CMK (cell line): ENCODE measurements around the gene CEACAM4.
A peak's percentile ranks its signal among the peaks of the same experiment; 100 is the strongest.

Experiments
- DNase-seq: peaks from one replicate; pipeline ENCODE4 v3.0.0-alpha.2; 2010; ENCODE audit warnings: low read depth

Gene CEACAM4

DNA sequence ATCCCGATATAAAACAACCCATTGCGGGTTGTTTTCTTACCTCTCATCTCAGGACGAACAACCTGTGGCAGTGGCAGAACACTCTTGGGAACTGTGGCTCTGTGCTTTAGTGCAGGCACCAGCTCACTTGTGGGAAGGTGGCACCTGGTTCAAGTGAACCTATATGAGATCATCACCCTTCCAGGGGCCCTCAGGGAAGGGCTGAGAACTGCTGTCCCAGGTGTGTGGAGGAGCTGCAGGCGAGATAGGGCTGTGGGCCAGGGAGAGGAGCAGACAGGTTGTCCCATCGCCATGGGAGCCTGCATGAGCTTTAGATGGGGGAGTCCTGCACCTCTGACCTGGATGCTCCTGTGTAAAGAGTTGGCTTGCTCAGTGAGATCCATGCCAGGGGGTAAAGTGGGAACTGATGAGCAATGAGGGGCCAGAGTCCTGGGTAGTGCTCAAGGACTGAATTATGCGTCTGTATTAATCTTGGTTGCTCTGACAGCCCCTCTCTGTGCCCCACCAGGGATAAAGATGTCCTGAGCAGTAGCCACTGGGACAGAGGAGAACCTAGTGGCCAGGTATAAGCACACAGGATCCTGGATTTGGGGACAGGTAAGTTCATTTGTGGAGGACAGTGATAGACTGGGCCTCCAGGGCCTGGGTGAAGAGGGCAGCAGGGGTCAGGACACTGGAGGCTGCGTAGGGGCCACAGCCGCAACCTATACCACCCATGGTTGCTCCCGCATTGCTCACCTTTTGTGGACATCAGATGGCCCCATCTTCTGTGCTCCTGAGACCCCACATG lies 8.7 kb downstream of the CEACAM4 start:
- no peak for DNase-seq

DNA sequence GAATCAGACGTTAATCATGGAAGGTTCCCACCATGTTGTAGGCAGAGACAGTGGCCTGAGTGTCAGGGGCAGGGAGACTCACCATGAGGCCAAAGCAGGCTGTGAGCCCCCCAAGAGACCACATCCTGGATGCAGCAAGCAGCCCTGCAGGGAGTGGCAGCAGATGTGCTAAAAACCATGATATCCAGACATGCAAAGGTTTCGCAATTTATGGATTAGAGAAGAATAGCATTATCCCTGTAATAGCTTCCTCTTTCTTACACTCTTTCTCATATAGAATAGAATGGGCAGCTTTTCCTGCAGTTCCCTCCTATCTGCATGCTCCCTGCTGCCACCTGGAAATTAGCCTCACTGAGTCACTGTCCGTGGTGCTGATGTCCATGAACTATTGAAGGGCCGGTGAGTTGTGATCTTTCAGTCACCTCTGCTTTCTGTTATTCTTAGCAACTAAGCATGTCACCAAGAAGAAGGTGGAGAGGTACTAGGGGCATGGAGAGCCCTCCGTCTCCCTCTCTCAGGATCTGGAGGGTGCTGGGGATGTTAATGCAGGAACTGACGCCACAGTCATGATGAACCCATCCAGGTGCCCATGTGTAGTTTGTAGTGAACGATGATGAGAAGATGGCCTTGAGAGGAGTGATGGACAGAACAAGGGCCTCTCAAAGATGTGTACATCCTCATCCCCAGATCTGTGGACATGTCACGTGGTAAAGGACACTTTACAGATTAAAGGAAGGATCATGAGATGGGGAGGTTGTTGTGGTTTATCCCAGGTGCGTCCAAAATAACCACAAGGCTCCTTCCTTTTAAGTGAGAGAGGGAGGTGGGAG lies 9.9 kb downstream of the CEACAM4 start:
- no peak for DNase-seq

- no peak for DNase-seq
Observed at GRCh38 chr19:41615207-41615606, 11.7 kb downstream of the CEACAM4 start.

DNA sequence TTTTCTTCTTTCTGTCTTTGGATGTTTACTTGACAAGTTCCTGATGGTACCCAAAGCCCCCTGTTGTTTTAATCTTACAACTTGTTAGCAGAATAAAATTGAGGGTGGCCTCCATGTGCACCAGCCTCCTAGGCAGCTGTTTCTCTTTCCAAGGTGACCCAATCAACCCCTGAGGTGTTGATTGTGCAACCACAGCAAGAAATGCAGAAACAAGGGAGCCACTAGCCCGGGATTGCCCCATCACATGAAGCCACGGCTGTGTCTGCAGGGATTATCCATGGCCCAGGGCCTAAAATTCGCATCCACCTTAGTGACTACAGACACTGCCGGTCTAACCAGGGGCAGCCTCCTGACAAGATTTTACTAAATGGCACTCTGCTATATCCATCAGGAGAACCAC lies 14.4 kb downstream of the CEACAM4 start:
- no peak for DNase-seq

DNA sequence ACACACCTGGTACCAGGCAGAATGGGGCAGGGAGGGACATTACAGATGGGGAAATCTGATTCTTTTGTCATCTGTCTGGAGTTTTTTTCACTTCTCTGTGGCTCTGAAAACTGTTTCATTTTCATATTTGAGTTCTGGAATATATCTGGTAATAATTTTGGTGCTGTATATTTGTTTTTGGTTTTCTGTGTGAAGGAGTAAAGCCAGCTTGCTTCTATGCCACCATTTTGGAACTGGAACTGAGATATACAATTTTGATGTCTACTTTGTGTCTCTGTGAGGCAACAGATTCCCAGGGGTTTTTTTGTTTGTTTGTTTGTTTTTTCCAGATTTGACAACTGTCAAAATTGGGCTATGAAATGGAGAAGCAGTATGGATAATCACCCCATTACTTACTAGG lies 16.1 kb downstream of the CEACAM4 start:
- DNase-seq = no peak

DNA sequence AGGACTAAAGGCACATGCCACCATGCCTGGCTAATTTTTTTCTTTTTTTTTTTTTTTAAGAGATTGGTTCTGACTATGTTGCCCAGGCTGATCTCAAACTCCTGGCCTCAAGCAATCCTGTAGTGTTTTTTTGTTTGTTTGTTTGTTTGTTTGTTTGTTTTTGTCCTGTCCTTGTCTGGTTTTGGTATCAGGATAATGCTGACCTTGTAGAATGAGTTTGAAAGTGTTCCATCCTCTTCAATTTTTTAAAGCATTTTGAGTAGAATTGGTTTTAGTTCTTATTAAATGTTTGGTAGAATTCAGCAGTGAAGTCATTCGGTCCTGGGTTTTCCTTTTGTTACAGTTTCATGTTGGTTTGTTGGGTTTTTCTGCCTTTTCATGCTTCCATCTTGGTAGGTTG lies 19.2 kb downstream of the CEACAM4 start:
- DNase-seq = no peak

GRCh38 chr19:41606215-41606837 lies 20.5 kb downstream of the CEACAM4 start:
- DNase-seq = no peak

DNA sequence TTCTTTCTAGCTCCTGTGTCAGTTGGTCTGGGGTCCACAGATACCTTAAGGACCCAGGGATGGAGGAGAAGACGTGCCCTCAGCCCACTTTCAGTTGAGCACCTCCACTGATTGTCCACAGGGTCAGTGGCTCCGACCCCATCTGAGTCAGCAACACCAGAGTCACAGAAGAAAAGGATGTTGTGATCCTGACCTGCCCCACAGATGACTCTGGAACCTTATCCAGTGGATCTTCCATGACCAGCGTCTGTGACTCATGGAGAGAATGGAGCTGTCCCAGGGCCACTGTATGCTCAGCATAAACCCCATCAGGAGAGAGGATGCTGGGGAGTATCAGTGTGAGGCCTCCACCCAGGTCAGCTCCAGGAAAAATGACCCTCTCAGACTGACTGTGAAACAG lies 22.0 kb downstream of the CEACAM4 start:
- DNase-seq = no peak

DNA sequence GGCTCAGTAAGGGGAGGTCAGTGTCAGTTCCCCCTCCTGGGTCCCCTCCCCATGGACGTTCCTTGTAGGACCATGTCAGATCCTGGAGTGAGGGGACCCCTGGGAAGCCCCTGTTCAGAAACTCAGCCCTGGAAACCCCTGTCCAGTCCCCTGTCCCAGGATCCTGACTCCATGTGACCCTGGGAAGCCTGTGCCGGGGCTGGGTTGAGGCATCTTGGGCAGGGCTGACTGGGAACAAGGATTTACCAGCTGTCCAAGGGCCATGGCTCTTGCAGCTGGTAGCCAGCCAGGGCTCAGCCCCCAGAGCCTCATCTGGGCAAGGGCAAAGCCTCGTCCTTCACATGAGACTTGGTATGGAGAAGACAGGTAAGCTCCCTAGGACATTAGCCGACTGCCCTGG lies 25.1 kb downstream of the CEACAM4 start:
- DNase-seq = no peak

- no peak for DNase-seq
Observed at GRCh38 chr19:41599175-41599966, 27.5 kb downstream of the CEACAM4 start.

GRCh38 chr19:41597600-41598041 lies 29.3 kb downstream of the CEACAM4 start:
- DNase-seq = peak; percentile 46

DNA sequence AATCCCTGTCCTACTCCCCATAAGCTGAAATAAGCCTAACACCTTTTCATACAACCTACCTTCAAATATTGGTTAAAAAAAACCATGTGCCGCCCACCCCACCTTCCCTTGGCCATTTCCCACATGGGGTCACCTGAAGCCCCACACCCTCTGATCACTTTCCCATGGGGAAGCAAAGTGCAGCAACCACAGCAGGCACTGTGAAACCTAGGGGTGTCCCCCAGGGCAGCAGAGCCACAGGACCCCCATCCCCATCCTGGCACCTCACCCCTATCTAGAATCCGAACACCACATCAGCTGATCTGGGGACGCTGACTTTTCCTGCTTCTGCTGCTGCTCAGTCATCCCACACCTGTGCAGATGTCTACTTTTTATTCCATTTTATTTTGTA lies 31.0 kb downstream of the CEACAM4 start:
- DNase-seq = no peak

GRCh38 chr19:41595258-41595889 lies 31.5 kb downstream of the CEACAM4 start:
- DNase-seq = peak; percentile 29

- no peak for DNase-seq
Observed at GRCh38 chr19:41591951-41592562, 34.8 kb downstream of the CEACAM4 start.

- DNase-seq = no peak
Observed at GRCh38 chr19:41590936-41591335, 35.9 kb downstream of the CEACAM4 start.

DNA sequence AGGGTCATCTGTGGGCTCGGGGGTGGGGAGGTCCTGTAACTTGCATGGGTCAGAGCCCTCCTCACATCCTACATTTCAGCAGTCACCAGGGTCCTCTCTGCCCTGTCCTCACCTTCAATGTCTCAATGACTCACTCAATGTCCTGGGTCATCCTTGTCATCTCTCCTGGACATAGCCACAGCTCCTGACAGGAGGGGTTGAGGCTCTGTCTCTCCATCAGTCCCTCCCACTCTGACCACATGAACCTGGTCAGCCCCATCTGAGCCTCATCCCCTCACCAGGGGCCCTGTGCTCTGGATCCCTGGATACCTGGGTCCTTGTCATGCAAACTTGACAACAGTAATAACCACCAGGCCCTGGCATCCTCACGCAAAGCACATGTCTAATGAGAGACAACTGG lies 37.5 kb downstream of the CEACAM4 start:
- DNase-seq = no peak

GRCh38 chr19:41588497-41589209 lies 38.2 kb downstream of the CEACAM4 start:
- DNase-seq = no peak

- DNase-seq = no peak
Observed at GRCh38 chr19:41587838-41588210, 39.0 kb downstream of the CEACAM4 start.

- no peak for DNase-seq
Observed at GRCh38 chr19:41587101-41587837, 39.6 kb downstream of the CEACAM4 start.

GRCh38 chr19:41586064-41586463 lies 40.8 kb downstream of the CEACAM4 start:
- DNase-seq = no peak
